LNCAP (cell line): ENCODE measurements around the gene RCAN1.

ENCODE experiments used
- CTCF ChIP-seq: fragments of 450-650 bp; IDR thresholded peaks from 2 replicates; pipeline ENCODE4 v1.5.1; 2017; ENCODE audit warnings: mild to moderate bottlenecking

RCAN1 gene

GRCh38 chr21:34611528-34611927 is 3.4 kb downstream of the RCAN1 start:
- no peak for TF ChIP-seq CTCF

GRCh38 chr21:34609933-34610549 is 4.9 kb downstream of the RCAN1 start:
- no peak for TF ChIP-seq CTCF

GRCh38 chr21:34609244-34609932 is 5.5 kb downstream of the RCAN1 start:
- no peak for TF ChIP-seq CTCF

- TF ChIP-seq CTCF: no peak
Measured at GRCh38 chr21:34606621-34607020, 8.3 kb downstream of the RCAN1 start.

- TF ChIP-seq CTCF: no peak
Measured at GRCh38 chr21:34606051-34606450, 8.9 kb downstream of the RCAN1 start.

- no peak for TF ChIP-seq CTCF
Measured at GRCh38 chr21:34604556-34604955, 10.4 kb downstream of the RCAN1 start.

- no peak for TF ChIP-seq CTCF
Measured at GRCh38 chr21:34603710-34604057, 11.2 kb downstream of the RCAN1 start.
